ENCODE results near the gene SMIM14.
"Not testable (repeated sequence)": the region's sequence is repeated elsewhere in the genome, so short reads cannot be mapped to it uniquely, and the experiment has no call there.

The SMIM14 gene

DNA sequence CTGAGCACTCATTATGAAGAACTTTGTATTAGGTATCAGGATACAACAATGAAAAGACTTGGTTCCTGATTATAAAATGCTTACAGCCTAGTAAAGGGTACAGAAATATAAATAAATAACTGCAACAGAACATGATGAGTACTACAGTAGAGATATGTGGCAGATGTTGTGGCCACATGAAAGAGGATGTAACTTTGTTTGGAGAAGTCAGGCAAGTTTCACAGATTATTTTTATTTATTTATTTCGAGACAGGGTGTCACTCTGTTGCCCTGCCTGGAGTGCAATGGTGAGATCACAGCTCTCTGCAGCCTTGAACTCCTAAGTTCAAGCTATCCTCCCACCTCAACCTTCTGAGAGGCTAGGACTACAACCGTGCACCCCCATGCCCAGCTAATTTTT lies 43.5 kb upstream of the SMIM14 start:
- Histone ChIP-seq H3K9me2 (replicated peaks; ENCODE audit: control insufficient read depth, low read length) (no peaks in the 10 kb centered on the region), H3K4me1 (ENCODE audit: control insufficient read depth, low read length) (peaks cover 64% of the 10 kb centered on the region), H3K4me2 (ENCODE audit: low read length) (peak overlapping the region; percentile 63), H3F3A (ENCODE audit: control insufficient read depth, insufficient read depth) (no peaks in the 10 kb centered on the region), H3K4me3 (ENCODE audit: low read length) (peak overlapping the region; percentile 44), H3K9me3 (ENCODE audit: control insufficient read depth, insufficient read depth, low read length) (no peaks in the 10 kb centered on the region), H3K79me2 (ENCODE audit: control insufficient read depth, low read length) (no peaks in the 10 kb centered on the region), H4K20me1 (ENCODE audit: control insufficient read depth, insufficient read depth, low read depth, low read length) (no peaks in the 10 kb centered on the region), H3K36me3 (ENCODE audit: control insufficient read depth, low read length) (no peaks in the 10 kb centered on the region), H3K27ac (ENCODE audit: low read depth, low read length) (peak overlapping the region; percentile 74), H3K27me3 (ENCODE audit: control insufficient read depth, low read length) (no peaks in the 10 kb centered on the region)
- TF ChIP-seq EZH2phosphoT487 (IDR thresholded peaks at IDR 0.05; ENCODE audit: borderline replicate concordance, low read length), result no peak
- TF ChIP-seq, protein P1, sequence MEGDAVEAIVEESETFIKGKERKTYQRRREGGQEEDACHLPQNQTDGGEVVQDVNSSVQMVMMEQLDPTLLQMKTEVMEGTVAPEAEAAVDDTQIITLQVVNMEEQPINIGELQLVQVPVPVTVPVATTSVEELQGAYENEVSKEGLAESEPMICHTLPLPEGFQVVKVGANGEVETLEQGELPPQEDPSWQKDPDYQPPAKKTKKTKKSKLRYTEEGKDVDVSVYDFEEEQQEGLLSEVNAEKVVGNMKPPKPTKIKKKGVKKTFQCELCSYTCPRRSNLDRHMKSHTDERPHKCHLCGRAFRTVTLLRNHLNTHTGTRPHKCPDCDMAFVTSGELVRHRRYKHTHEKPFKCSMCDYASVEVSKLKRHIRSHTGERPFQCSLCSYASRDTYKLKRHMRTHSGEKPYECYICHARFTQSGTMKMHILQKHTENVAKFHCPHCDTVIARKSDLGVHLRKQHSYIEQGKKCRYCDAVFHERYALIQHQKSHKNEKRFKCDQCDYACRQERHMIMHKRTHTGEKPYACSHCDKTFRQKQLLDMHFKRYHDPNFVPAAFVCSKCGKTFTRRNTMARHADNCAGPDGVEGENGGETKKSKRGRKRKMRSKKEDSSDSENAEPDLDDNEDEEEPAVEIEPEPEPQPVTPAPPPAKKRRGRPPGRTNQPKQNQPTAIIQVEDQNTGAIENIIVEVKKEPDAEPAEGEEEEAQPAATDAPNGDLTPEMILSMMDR (IDR thresholded peaks at IDR 0.05; ENCODE audit: low read depth, low read length, poor library complexity, severe bottlenecking), result no peak

DNA sequence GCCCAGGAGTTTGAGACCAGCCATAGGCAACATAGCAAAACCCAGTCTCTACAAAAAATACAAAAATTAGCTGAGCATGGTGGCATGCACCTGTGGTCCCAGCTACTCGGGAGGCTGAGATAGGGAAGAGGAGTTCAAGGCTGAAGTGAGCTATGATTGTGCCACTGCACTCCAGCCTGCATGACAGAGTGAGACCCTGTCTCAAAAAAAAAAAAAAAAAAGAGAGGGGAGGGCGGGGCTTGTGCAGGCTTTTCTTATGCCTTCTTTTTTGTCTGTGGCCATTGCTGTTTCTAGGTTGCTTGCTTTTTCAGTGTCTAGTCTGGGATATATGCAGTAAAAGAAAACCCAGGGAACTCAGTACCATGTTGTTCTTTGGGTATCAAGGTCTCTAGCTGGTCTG lies 42.3 kb upstream of the SMIM14 start:
- H3K36me3 ChIP-seq (ENCODE audit: control insufficient read depth, low read length); H3F3A ChIP-seq (ENCODE audit: control insufficient read depth, insufficient read depth); H3K9me3 ChIP-seq (ENCODE audit: control insufficient read depth, insufficient read depth, low read length); H3K79me2 ChIP-seq (ENCODE audit: control insufficient read depth, low read length); H3K4me3 ChIP-seq (ENCODE audit: low read length); H4K20me1 ChIP-seq (ENCODE audit: control insufficient read depth, insufficient read depth, low read depth, low read length); H3K9me2 ChIP-seq (replicated peaks; ENCODE audit: control insufficient read depth, low read length); H3K27me3 ChIP-seq (ENCODE audit: control insufficient read depth, low read length); H3K4me2 ChIP-seq (ENCODE audit: low read length); H3K27ac ChIP-seq (ENCODE audit: low read depth, low read length): not testable (repeated sequence)
- H3K4me1 ChIP-seq (ENCODE audit: control insufficient read depth, low read length), result peaks cover 55% of the 10 kb centered on the region

DNA sequence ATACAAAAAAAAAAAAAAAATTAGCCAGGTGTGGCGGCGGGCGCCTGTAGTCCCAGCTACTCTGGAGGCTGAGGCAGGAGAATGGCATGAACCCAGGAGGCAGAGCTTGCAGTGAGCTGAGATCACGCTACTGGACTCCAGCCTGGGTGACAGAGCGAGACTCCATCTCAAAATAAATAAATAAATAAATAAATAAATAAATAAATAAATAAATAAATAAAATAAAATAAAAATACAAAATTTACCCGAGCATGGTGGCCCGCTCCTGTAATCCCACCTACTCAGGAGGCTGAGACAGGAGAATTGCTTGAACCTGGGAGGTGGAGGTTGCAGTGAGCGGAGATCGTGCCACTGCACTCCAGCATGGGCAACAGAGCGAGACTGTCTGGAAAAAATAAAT lies 37.0 kb upstream of the SMIM14 start:
- not testable (repeated sequence) for H3K4me2 ChIP-seq (ENCODE audit: low read length); H3K27ac ChIP-seq (ENCODE audit: low read depth, low read length); H3K36me3 ChIP-seq (ENCODE audit: control insufficient read depth, low read length); H3K9me2 ChIP-seq (replicated peaks; ENCODE audit: control insufficient read depth, low read length); H3K4me3 ChIP-seq (ENCODE audit: low read length); H3K79me2 ChIP-seq (ENCODE audit: control insufficient read depth, low read length); H3F3A ChIP-seq (ENCODE audit: control insufficient read depth, insufficient read depth); H3K9me3 ChIP-seq (ENCODE audit: control insufficient read depth, insufficient read depth, low read length); H4K20me1 ChIP-seq (ENCODE audit: control insufficient read depth, insufficient read depth, low read depth, low read length); H3K27me3 ChIP-seq (ENCODE audit: control insufficient read depth, low read length)
- H3K4me1 ChIP-seq (ENCODE audit: control insufficient read depth, low read length), result peaks cover 21% of the 10 kb centered on the region

DNA sequence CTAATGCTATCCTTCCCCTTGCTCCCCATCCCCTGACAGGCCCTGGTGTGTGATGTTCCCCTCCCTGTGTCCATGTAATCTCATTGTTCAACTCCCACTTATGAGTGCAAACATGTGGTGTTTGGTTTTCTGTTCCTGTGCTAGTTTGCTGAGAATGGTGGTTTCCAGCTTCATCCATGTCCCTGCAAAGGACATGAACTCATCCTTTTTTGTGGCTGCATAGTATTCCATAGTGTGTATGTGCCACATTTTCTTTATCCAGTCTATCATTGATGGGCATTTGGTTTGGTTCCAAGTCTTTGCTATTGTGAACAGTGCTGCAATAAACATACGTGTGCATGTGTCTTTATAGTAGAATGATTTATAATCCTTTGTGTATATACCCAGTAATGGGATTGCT lies 31.6 kb upstream of the SMIM14 start:
- not testable (repeated sequence) for H3K9me2 ChIP-seq (replicated peaks; ENCODE audit: control insufficient read depth, low read length); H3K27ac ChIP-seq (ENCODE audit: low read depth, low read length); H3K4me3 ChIP-seq (ENCODE audit: low read length); H4K20me1 ChIP-seq (ENCODE audit: control insufficient read depth, insufficient read depth, low read depth, low read length); H3K79me2 ChIP-seq (ENCODE audit: control insufficient read depth, low read length); H3K4me2 ChIP-seq (ENCODE audit: low read length); H3K36me3 ChIP-seq (ENCODE audit: control insufficient read depth, low read length); H3K27me3 ChIP-seq (ENCODE audit: control insufficient read depth, low read length); H3K9me3 ChIP-seq (ENCODE audit: control insufficient read depth, insufficient read depth, low read length); H3F3A ChIP-seq (ENCODE audit: control insufficient read depth, insufficient read depth); H3K4me1 ChIP-seq (ENCODE audit: control insufficient read depth, low read length)

DNA sequence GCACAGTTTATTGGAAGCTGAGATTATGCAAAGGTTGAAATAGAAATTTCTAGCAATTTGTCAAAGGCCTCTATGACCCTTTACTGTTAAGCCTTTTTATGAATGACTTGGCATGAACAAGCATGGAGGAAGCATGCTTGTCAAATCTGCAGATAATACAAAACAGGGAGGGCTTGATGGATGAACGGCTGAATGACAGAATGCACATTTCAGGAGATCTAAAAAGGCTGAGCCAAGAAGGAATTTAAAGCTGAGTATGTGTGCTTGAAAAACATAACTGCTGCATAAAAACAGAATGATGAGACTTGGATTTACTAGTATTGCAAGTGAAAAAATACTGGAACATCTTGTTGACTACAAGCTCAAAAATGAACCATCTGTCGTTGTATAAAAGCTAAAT lies 30.2 kb upstream of the SMIM14 start:
- Histone ChIP-seq H3K27ac (ENCODE audit: low read depth, low read length) (no peak overlapping the region), H3K4me2 (ENCODE audit: low read length) (no peak overlapping the region), H3K9me3 (ENCODE audit: control insufficient read depth, insufficient read depth, low read length) (no peaks in the 10 kb centered on the region), H4K20me1 (ENCODE audit: control insufficient read depth, insufficient read depth, low read depth, low read length) (no peaks in the 10 kb centered on the region), H3K9me2 (replicated peaks; ENCODE audit: control insufficient read depth, low read length) (no peaks in the 10 kb centered on the region), H3K4me1 (ENCODE audit: control insufficient read depth, low read length) (no peaks in the 10 kb centered on the region), H3K4me3 (ENCODE audit: low read length) (no peak overlapping the region), H3F3A (ENCODE audit: control insufficient read depth, insufficient read depth) (no peaks in the 10 kb centered on the region), H3K27me3 (ENCODE audit: control insufficient read depth, low read length) (no peaks in the 10 kb centered on the region), H3K36me3 (ENCODE audit: control insufficient read depth, low read length) (no peaks in the 10 kb centered on the region), H3K79me2 (ENCODE audit: control insufficient read depth, low read length) (no peaks in the 10 kb centered on the region)
- TF ChIP-seq, protein P1 (IDR thresholded peaks at IDR 0.05; ENCODE audit: low read depth, low read length, poor library complexity, severe bottlenecking), result no peak
- no peak for TF ChIP-seq EZH2phosphoT487 (IDR thresholded peaks at IDR 0.05; ENCODE audit: borderline replicate concordance, low read length)
